Fibroblast of gingiva (primary cell): Measurements from ENCODE around the gene ZNF277.

Experiments used
- DNase-seq: peaks from one replicate; pipeline ENCODE4 v3.0.0-alpha.2; 2011; ENCODE audit warnings: low read depth

Gene ZNF277

DNA sequence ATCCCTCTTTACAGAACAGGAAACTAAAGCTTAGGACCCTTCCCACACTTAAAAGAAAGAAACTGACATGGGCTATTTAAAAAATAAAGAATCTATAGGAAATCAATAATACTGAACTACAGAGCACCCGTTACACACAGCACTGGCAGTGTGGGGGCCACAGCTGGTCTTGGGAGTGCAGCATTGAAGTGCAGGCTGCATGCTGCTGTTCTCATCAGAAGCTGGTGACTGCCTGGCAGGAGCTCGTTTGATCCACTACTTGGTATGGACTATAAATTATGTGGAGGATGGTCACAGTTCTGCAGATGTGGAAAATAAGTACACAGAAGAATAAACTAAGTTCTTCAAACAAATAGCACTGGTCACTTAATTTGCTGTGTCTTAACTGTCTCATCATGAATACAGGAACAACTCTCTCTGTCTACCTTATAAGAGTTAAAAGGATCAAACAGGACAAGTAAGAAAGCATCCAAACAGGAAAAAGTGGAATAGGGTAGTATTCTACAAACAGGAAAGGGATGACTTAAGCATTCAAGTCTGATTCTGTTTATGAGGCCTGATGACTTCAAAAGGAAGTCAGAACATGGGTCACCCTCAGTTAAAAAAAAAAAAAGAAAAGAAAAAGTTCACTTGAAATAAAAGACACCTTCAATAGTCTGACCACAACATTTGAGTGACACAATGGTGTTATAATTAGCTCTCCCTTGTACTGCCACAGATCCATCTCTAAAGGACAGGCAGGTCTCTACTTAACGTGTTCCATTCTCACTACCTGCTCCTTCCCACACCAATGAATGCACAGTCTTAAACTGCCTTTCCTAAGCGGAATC, 21.3 kb upstream of the ZNF277 start:
- no peak for DNase-seq

DNA sequence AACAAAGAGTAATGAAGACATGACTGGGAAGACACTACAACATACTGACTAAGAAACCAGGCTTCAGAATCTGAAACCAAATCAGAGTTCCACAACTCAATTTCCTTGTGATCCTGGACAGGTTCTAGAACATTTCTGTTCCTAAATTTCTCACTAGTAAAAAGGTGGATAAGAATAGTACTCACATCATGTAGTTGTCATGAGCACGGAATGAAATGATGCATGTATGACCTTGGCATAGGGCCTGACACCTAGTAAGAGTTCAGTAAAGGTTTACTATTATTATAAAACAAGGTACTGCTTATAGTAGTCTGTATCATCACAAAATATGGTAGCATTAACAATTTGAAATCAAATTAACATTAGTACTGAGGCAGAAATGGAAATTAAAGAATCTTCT, 20.2 kb upstream of the ZNF277 start:
- no peak for DNase-seq

DNA sequence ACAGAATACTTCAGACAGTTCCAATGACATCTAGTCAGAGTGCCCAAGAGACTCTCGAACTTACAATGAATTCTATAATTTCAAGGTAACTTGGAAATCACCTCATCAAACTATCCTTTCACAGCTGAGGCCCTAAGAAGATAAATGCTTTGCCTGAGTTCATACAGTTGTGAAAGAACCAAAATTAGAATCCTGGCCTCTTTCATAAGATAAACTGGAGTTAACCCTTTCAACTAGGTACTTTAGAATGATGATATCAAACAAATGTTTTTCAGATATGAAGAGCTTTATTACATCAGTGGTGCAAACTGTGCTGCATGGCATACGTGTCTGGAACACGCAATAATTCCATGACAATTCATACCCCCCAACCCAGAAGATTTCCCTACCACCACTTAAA, 18.2 kb upstream of the ZNF277 start:
- no peak for DNase-seq

DNA sequence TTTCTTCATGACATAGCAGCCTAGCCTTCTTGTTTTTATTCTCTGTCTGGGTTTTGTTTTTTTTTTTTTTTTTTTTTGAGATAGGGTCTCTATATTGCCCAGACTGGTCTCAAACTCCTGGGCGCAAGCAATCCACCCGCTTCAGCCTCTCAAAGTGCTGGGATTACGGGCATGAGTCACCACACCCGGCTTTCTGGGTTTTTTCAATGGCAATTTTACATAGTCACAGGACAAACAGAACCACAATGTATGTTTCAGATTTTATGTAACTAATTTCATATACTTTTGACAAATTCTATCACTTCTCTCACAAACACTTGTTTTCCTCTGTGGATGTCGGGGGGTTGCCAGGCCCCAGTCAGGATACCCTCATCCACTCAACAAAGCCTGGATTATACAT, 16.8 kb upstream of the ZNF277 start:
- no peak for DNase-seq

DNA sequence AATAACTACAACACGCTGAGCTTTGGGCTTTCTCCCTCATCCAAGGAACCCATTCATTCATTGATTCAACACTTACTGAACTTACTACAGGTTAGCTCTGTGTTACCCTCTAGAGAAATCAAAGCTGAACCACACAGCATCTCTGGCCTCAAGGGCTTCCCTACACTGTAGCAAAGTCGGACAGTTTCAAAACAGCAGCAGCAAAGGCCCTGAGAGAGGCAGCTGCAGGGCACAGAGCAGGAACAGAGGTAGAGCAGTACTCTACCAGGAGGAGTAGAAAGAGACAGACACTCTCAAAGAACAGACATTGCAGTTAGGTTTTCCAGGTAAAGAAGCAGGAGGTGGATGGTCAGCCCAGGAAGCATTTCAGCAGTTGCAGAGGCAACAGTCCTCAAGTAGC, 16.4 kb upstream of the ZNF277 start:
- DNase-seq: no peak

DNA sequence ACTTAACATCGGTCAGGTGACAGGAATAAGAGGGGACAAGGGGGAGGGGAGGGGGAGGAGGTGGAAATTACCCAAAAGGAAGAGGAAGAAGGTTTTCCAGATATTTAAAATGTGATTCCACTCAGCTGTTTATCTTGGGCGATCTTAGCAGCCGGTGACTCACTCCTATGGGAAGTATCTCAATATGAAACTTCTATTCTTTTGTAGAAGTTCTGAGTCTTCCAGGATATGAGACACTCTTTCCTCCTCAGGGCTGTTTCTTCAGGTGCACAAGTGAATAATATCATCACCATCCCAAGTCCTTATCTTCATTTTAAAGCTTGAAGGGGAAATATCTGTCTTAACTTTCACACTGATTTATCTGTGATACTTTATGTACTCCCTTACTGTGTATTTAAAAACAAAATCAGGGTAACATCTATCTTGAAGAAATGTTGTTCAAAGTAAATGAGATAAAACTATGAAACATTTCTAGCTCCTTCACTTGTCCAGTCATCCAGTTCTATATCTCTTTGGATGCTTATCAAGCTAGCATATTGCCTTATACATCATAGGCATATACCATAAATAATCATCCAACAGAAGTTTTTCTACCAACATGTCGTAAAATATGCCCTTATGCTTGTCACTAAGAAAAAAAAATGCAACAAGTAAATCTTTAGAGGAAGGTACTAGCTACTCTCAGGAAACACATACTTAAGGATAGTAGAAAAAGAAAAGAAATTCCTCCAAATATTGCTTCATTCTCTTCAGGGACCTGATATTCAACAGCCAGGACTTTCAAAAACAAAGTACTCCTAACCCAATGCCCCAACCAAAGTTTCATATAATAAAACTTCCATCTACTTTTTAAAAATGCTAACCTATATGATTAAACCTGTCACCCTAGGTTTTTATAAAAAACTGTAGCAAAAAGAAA, 14.0 kb upstream of the ZNF277 start:
- peak; percentile 20 for DNase-seq

DNA sequence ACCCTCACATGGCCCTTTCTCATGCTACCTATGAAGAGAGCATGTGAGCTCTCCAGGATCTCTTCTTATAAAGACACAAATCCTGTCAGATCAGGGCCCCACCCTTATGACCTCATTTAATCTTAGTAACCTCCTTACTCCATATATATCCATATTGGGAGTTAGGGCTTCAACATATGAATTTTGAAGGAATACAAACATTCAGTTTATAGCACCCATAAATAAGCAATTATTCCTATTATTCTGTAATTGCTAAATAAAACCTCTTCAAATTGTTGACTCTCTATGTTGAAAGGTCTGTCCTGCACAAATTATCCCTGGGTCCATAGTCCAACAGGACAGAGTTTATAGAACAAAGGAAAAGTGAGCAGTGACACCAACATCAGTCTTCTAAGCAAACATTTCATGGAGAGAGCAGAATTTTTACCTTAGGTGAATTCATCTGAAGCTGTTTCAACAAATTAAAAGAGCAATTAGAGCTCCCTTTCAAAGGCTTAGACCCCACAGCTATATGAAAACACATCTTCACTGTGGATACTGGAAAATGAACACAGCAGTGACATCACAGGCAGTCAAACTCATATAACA, 12.5 kb upstream of the ZNF277 start:
- no peak for DNase-seq

DNA sequence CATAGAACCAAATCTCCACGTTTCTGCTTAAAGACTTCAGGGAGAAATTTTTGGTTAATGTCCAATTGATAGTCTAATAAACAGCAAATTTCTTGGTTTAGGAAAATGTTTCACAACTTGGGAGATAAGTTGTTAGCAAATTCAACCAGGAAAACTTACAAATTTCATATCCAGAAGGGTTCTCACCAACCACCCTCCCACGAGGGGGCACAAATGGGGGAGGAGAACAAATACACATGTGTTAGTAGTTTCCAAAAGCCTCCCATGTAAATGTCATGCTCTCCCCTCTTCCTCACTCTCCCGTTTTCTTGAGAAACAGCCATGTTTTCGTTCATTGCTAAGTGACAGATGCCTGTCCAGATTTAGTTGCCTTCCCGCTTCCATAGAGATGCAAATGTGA, 10.8 kb upstream of the ZNF277 start:
- DNase-seq: no peak

DNA sequence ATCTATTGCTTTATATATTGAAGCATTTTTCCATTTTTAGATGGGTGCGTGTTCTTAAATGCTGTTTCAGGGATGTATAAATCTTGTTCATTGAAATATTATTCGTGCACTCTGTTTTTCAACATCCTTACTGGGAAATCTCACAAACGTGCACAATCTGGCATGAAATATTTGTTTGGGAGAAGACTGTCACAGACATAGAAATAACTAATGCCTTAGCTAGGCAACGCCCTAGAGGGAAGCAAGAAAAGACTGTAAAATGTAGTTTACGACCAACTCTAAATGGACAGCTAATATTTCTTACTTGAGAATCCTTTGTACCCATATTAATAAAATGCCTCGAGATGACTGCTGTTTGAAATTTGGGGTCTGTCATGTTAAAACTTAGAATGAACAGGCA, 9.2 kb upstream of the ZNF277 start:
- no peak for DNase-seq

DNA sequence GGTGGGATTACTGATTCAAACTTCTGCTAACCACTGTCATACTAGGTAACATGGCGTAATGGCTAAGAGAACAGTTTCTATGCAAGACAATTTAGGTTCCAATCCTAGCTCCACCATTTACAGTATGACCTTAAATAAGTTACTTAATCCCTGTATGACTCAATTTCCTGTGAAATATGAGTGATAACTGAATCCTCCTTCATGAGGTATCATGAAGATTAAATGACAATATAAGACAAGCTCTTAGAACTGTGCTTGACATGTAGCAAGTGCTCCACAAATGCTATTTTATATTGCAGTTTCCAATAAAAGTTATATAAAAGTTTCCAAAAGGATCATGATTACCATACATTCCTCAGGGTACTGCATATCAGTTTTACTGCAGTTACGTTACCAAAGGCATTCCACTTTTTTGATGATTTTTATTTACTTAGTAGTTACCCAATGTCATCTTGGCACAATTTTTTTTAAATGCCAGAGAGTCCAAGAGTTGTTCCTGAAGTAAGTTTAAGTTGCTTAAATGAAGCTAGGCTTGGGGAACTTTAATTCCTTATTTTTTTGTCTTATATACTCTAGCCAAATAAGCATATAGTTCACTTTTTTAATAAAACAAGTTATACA, 7.3 kb upstream of the ZNF277 start:
- peak; percentile 77 for DNase-seq

DNA sequence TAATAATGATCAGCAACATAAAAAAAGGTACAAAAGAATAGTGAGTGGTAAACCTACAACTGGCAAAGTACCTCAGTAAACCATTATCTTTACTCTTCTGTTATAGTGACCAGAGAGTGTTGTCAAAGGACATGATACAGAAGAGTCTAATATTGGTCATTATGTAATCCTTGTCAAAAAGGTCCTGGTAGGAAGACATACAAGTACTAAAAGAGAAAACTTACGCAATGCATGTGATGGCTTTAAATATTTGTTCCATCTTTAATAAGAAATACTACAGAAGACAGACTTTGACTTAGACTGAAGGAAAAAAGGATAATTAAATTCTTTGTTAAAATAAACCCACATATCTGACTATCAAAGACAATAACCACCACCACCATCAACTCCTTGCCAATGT, 6.8 kb upstream of the ZNF277 start:
- DNase-seq: no peak

DNA sequence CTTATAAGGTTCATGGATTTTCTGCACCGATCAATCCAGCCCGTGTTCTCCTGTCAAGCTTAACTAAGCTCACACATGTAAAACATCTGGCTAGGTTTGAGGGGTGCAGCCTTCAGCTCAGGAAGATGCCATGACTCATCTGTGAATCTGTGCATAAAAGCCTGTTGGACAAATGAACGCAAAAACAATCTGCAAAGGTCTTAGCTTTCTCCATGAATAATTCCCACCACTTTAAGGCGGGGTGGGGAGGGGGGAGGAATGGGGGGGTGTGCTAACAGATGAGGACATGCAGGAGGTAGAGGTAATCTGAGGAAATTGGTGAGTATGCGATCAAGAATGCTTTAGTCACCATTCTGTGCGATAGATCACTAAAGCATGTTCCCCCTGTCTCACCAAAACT, 5.1 kb upstream of the ZNF277 start:
- peak; percentile 27 for DNase-seq

DNA sequence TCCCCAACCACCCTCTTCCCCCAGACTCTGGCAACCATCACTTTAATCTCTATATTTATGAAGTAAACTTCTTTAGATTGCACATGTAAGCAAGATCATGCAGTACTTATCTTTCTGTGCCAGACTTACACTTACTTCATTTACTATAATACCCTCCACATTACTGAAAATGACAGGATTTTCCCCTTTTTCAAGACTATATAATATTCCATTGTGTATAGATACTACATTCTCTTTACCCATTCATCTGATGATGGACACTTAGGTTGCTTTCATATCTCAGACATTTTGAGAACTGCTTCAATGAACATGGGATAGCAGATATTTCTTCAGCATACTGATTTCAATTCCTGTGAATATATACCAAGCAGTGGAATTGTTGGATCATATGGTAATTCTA, 4.7 kb upstream of the ZNF277 start:
- DNase-seq: no peak

DNA sequence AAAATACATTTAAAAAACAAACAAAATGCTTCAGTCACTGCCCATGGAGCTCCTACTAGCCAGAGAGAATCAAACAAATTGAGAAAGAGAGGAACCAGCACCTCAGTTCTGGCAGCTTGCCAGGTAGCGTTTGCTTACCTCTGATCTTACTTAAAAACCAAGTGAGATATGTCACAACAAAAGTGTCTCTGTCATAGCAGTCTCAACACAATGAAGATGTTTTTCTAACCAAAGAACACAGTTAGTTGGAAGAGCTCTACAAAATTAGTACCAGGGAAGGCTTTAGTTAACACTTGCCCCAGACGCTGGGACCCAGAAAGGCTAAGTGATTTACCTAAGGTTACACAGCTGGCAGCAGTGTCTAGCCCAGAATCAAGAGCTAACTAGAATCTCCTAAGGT, 3.7 kb upstream of the ZNF277 start:
- DNase-seq: peak; percentile 8

DNA sequence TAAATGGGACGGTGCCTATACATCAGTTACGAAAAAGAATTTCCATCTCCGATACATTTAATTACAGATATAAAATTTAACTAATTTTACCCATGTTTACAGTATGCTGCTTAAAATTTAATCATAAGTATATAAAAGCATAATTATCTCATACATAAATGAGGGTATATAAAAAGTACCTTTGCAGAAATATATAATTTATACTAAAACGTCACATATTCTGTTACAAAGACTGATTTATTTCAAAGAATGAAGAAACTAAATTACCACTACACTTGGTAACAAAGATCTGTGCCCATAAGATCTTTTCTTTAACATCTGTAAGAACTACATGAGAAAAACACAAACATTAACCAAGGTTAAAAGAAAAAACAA, 3.1 kb upstream of the ZNF277 start:
- no peak for DNase-seq

DNA sequence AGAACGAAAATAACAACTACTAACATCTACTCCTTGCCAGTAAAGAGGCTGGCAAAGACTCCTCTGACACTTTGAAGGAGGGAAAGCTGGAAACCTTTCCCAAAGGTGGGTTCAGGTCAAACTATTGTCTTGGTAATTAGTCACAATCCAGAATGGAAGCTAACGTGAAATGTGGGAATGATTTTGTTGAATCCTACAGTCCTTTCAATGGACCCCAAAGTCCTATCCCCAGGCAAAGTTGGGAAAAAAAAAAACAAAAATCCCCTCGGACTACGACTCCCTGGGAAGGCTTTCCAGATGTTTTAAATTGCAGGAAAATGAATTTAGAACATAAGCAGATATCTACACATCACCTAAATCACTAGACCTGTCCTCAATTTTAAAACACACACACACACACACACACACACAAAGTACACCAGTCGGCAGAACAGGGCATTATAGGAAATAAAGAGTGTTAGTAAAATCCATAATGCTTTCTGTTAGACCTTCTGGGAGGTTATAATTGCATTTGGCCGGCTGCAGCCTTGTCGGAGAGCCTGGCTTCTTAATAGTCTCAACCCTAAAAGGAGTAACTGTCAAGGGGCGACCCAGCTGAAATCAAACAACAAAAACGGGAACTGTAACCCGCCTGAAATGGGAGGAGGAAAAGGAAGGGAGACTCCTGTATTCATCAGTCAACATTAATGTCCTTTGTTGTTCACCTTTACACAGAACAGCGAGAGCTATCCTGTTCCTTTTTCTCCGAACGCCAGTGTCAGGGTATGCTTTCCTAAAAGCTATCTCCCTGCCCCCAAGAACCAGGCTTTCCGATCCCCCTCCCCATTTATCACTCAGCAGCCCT, 1.8 kb upstream of the ZNF277 start:
- peak; percentile 6 for DNase-seq

DNA sequence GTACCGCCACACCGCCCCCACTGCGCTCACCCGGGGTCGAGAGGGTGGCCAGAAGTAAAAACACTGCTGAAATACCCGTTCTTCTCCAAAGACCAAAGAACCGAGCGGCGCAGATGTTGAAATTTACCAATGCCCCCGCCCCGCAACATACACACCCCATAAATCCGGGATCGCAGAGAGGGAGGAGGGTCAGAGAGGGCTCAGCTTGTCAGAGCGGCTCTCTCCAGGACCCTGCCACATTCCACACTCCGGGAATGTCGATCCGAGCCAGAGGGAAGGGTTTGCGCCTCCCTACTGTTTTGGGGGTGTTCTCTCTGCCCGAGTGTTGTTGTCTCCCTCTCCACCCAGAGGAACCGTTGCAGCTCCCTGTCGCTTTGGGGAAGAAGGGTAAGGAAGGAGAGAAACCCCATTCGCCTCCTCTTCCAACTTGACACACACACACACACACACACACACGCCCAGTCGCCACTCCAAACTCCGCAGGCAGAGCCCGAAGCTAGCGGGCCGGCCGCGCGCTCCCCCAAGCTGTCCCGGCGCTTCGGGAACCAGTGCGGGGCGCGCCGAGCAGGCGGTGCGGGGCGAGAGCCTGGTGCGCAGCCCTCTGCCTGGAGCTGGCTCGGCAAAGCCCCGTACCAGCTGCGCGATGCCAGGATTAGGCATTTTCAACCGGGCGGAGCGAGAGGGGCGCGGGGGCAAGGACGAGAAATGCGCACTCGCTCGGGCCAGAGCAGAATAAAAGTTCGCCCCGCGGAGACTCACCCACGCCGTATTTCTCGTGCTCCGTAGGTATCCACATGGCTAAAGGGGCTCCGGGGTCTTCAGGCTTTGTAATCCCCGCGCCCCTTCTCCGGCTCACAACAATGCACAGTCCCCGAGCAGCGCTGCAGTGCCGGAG, 905 bp upstream of the ZNF277 start:
- peak; percentile 86 for DNase-seq

DNA sequence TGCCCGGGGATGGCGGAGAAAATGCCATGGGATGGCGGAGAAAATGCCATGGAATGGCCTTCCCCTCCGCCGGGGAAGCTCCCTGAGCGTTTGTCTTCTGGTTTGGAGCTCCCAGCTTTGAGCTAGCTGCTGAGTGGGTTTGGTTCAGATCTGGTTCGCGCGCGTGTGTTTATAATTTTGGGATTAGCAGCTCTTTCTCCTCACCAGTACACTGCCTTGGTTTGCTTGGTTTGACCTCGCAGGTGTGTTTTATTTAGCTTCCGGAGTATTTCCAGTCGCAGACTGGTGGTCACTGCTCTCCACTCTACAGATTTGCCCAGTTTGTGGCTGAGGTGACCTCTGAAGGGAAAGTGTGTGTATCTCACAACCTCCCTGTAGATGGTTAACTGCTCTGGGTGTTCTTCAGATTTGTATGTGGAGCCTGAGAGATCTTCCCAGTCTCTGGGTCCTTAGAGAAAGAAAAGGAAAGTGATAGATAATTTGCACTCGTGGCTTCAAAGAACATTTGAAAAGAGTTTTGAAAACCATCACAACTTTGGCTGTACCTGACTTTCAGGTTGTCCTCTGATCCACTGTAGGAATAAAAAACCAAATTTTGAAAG, 597 bp downstream of the ZNF277 start:
- DNase-seq: no peak

DNA sequence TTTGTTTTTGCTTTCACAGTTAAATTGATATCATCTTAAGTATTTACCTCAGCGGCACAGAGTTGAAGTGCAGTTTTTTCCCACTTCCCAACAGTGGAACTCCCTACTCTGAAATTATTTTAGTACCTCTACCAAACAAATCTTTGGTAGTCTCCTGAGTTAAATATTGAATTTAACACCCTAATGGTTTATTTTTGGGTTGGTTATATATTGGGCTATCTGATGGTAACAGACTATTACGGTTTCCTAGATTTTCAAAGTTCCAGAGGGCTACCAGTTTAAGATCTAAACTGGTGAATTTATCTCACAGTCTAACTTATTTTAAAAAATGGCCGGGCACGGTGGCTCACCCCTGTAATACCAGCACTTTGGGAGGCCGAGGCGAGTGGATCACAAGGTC, 1.3 kb downstream of the ZNF277 start:
- no peak for DNase-seq

DNA sequence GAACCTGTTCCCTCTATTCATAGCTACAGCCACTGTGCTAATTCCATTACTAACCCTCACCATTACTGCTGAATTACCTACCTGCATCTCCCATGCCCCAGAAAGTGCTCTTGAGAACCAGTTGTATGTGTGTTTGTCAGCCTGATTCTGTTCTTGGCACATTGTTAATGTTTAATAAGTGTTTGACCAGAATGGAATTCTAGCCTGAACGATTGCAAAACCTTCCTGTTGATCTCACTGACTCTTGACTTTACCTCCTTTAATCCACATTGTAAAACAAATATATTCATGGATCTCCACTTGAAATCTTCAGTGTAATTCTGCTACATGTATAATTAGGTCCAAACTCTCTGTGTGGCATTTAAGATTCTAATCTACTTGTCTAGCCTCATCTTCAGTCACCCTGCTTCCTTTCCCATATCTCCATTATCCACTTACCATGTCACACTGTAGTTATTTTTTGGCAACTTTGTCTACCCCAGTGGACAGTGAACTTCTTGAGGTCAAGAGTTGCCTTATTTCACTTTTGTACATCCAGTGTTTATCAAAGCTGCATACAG, 4.9 kb downstream of the ZNF277 start:
- peak; percentile 69 for DNase-seq
